H1 (cell line): ENCODE measurements around the gene TLR1. TPM values are rescaled to one million over a fixed set of nuclear protein-coding genes. Genes with fewer than 3 reads are reported as not detected.

Source experiments
- CTCF ChIA-PET: fragments of 300-600 bp; sonication (Branson Sonifier 250); formaldehyde crosslinking; loops from one replicate; lab custom pipeline; 2021; ENCODE audit not compliant: partially characterized antibody; lab: Charles Lee
- POLR2A ChIA-PET: fragments of 300-600 bp; sonication (Branson Sonifier 250); formaldehyde crosslinking; loops from one replicate; lab custom pipeline; 2021; ENCODE audit warnings: inconsistent platforms; ENCODE audit not compliant: partially characterized antibody; lab: Charles Lee
- DNase-seq, 2 experiments: peaks; one replicate each; pipeline versions ENCODE4 v3.0.0 to v3.0.0-alpha.2; 2010 to 2022; ENCODE audit warnings: low spot score in 2 of 2, low read depth in 1 of 2, mixed read lengths in 1 of 2
- FAIRE-seq: peaks from 2 replicates; lab custom pipeline; 2011; peaks lifted over from hg19 to GRCh38; lab: Jason Lieb, UNC
- H2AFZ ChIP-seq: 2 replicates; pipeline ENCODE4 v1.8.1; 2012; ENCODE audit warnings: low read length, inconsistent platforms
- H2AK5ac ChIP-seq: 2 replicates; pipeline ENCODE4 v1.6.1; 2013; ENCODE audit warnings: low read depth, low read length
- H2BK120ac ChIP-seq: replicated peaks from 2 replicates; pipeline ENCODE3; 2013; ENCODE audit warnings: low read depth, low read length, inconsistent platforms
- H2BK12ac ChIP-seq: 2 replicates; pipeline ENCODE4 v1.6.1; 2013; ENCODE audit warnings: low read depth, low read length
- H2BK15ac ChIP-seq: 2 replicates; pipeline ENCODE4 v1.6.1; 2013; ENCODE audit warnings: low read length
- H2BK20ac ChIP-seq: 2 replicates; pipeline ENCODE4 v1.6.1; 2013; ENCODE audit warnings: low read length
- H2BK5ac ChIP-seq: 2 replicates; pipeline ENCODE4 v1.6.1; 2013; ENCODE audit warnings: low read depth, low read length
- H3K14ac ChIP-seq: 2 replicates; pipeline ENCODE4 v1.6.1; 2013; ENCODE audit warnings: inconsistent platforms; ENCODE audit not compliant: insufficient read length
- H3K18ac ChIP-seq: 2 replicates; pipeline ENCODE4 v1.6.1; 2013; ENCODE audit warnings: low read length; ENCODE audit errors: extremely low read depth
- H3K23ac ChIP-seq: 2 replicates; pipeline ENCODE4 v1.6.1; 2013; ENCODE audit warnings: inconsistent platforms; ENCODE audit not compliant: insufficient read length
- H3K23me2 ChIP-seq: 2 replicates; pipeline ENCODE4 v1.6.1; 2013; ENCODE audit warnings: low read depth, low read length
- H3K27ac ChIP-seq: 2 replicates; pipeline ENCODE4 v1.6.1; 2011; ENCODE audit warnings: low read depth, low read length, inconsistent platforms
- H3K27me3 ChIP-seq, 4 experiments: replicated peaks in 1 of 4; 1 replicate in 1 of 4; 2 replicates in 3 of 4; pipeline versions ENCODE4 v1.6.1 to v1.8.1; 2011 to 2013; ENCODE audit warnings: low read length in 3 of 4, mild to moderate bottlenecking in 3 of 4, inconsistent platforms in 2 of 4, mixed read lengths in 2 of 4, moderate library complexity in 1 of 4; ENCODE audit not compliant: control insufficient read depth in 3 of 4, insufficient read depth in 3 of 4; ENCODE audit errors: extremely low read depth in 1 of 4
- H3K36me3 ChIP-seq, 4 experiments: 2 replicates each; pipeline versions ENCODE4 v1.6.1 to v1.8.1; 2011 to 2013; ENCODE audit warnings: mild to moderate bottlenecking in 4 of 4, low read length in 3 of 4, moderate library complexity in 2 of 4, control low read depth in 1 of 4, inconsistent platforms in 1 of 4; ENCODE audit not compliant: insufficient read depth in 4 of 4, control insufficient read depth in 2 of 4
- H3K4ac ChIP-seq: replicated peaks from 2 replicates; pipeline ENCODE3; 2013; ENCODE audit warnings: low read length, low read depth, mixed read lengths, inconsistent platforms; ENCODE audit not compliant: insufficient read length
- H3K4me1 ChIP-seq, 4 experiments: replicated peaks in 1 of 4; 1 replicate in 1 of 4; 2 replicates in 3 of 4; pipeline versions ENCODE4 v1.6.1 to v1.8.1; 2011 to 2013; ENCODE audit warnings: low read length in 3 of 4, inconsistent platforms in 2 of 4, mixed read lengths in 1 of 4; ENCODE audit not compliant: insufficient read depth in 4 of 4, control insufficient read depth in 3 of 4
- H3K4me2 ChIP-seq, 2 experiments: 2 replicates each; pipeline versions ENCODE4 v1.6.1 to v1.8.1; 2011 to 2013; ENCODE audit warnings: low read depth in 2 of 2, low read length in 2 of 2, control low read depth in 1 of 2, inconsistent platforms in 1 of 2, mild to moderate bottlenecking in 1 of 2; ENCODE audit not compliant: insufficient read depth in 1 of 2
- H3K4me3 ChIP-seq, 4 experiments: fragments of 200-600, 300-600 bp in 1 of 4; sonication (generic), shearing (Covaris generic), sonication (Bioruptor Twin) in 1 of 4; 2 replicates each; pipeline versions ENCODE4 v1.5.1 to v1.8.1; 2011 to 2016; ENCODE audit warnings: low read length in 4 of 4, low read depth in 3 of 4, control low read depth in 2 of 4, inconsistent platforms in 2 of 4, mild to moderate bottlenecking in 2 of 4, mixed read lengths in 1 of 4, moderate library complexity in 1 of 4; ENCODE audit not compliant: insufficient read depth in 2 of 4; ENCODE audit errors: extremely low read depth in 1 of 4
- H3K56ac ChIP-seq: replicated peaks from 2 replicates; pipeline ENCODE3; 2013; ENCODE audit warnings: low read depth, mild to moderate bottlenecking, mixed read lengths, low read length, inconsistent platforms; ENCODE audit not compliant: insufficient read length
- H3K79me1 ChIP-seq: 2 replicates; pipeline ENCODE4 v1.6.1; 2013; ENCODE audit warnings: low read depth, low read length, control low read depth
- H3K79me2 ChIP-seq, 2 experiments: 2 replicates each; pipeline versions ENCODE4 v1.6.1 to v1.8.1; 2012 to 2013; ENCODE audit warnings: low read length in 2 of 2, mild to moderate bottlenecking in 2 of 2, inconsistent platforms in 1 of 2; ENCODE audit not compliant: insufficient read depth in 2 of 2, control insufficient read depth in 1 of 2
- H3K9ac ChIP-seq, 4 experiments: replicated peaks in 1 of 4; 1 replicate in 1 of 4; 2 replicates in 3 of 4; pipeline versions ENCODE4 v1.6.1 to v1.8.1; 2011 to 2013; ENCODE audit warnings: low read depth in 3 of 4, low read length in 3 of 4, control low read depth in 2 of 4, mild to moderate bottlenecking in 2 of 4, moderate library complexity in 2 of 4, inconsistent platforms in 1 of 4; ENCODE audit errors: extremely low read depth in 1 of 4
- H3K9me3 ChIP-seq, 2 experiments: 2 replicates each; pipeline versions ENCODE4 v1.6.1 to v1.8.1; 2012 to 2013; ENCODE audit warnings: mild to moderate bottlenecking in 2 of 2, moderate library complexity in 2 of 2, control low read depth in 1 of 2, inconsistent platforms in 1 of 2, low read depth in 1 of 2, low read length in 1 of 2, mixed read lengths in 1 of 2; ENCODE audit not compliant: insufficient read depth in 2 of 2
- H4K20me1 ChIP-seq, 2 experiments: replicated peaks in 1 of 2; 2 replicates each; pipeline versions ENCODE3 to v1.8.1; 2011 to 2013; ENCODE audit warnings: inconsistent platforms in 2 of 2, low read length in 2 of 2, mild to moderate bottlenecking in 1 of 2; ENCODE audit not compliant: insufficient read depth in 2 of 2, control insufficient read depth in 1 of 2
- H4K5ac ChIP-seq: 2 replicates; pipeline ENCODE4 v1.6.1; 2013; ENCODE audit warnings: low read length, low read depth, mixed read lengths, inconsistent platforms; ENCODE audit not compliant: insufficient read length
- H4K8ac ChIP-seq: 2 replicates; pipeline ENCODE4 v1.8.0; 2013; ENCODE audit warnings: mild to moderate bottlenecking, moderate library complexity, low read length, inconsistent platforms; ENCODE audit not compliant: insufficient read depth; ENCODE audit errors: extremely low read depth
- H4K91ac ChIP-seq: replicated peaks from 2 replicates; pipeline ENCODE3; 2013; ENCODE audit warnings: low read length, mixed read lengths, inconsistent platforms; ENCODE audit not compliant: insufficient read length
- BRCA1 ChIP-seq: IDR thresholded peaks from 2 replicates; pipeline ENCODE4 v1.6.1; 2012; ENCODE audit warnings: low read depth, low read length, improper control_type of control experiment
- CEBPB ChIP-seq: IDR thresholded peaks from 2 replicates; pipeline ENCODE4 v1.6.1; 2012; ENCODE audit warnings: low read depth, low read length
- CHD1 ChIP-seq: IDR thresholded peaks from 2 replicates; pipeline ENCODE4 v1.6.1; 2012; ENCODE audit warnings: low read depth, low read length, improper control_type of control experiment
- CHD2 ChIP-seq: IDR thresholded peaks from 2 replicates; pipeline ENCODE4 v1.6.1; 2012; ENCODE audit warnings: low read length, improper control_type of control experiment
- CTBP2 ChIP-seq: IDR thresholded peaks from 2 replicates; pipeline ENCODE4 v1.7.0; 2011; ENCODE audit warnings: borderline replicate concordance, mild to moderate bottlenecking, moderate library complexity, mixed read lengths, low read length; ENCODE audit not compliant: insufficient read depth, insufficient read length
- GABPA ChIP-seq: IDR thresholded peaks from 2 replicates; pipeline ENCODE4 v1.6.1; 2011; ENCODE audit warnings: mild to moderate bottlenecking, low read length, moderate library complexity, borderline replicate concordance; ENCODE audit not compliant: insufficient read depth
- KDM5A ChIP-seq: fragments of 200-600 bp; IDR thresholded peaks from 2 replicates; pipeline ENCODE4 v1.7.1; 2012; ENCODE audit warnings: mild to moderate bottlenecking, low read length, inconsistent platforms, mixed read lengths
- NANOG ChIP-seq: IDR thresholded peaks from 2 replicates; pipeline ENCODE4 v1.6.1; 2011; ENCODE audit warnings: low read length, low read depth, mild to moderate bottlenecking, inconsistent platforms; ENCODE audit not compliant: insufficient read depth, poor library complexity, severe bottlenecking
- POLR2A ChIP-seq, 2 experiments: IDR thresholded peaks; 1 replicate in 1 of 2; 2 replicates in 1 of 2; pipeline ENCODE4 v1.6.1; 2011; ENCODE audit warnings: low read depth in 2 of 2, low read length in 2 of 2, mild to moderate bottlenecking in 2 of 2; ENCODE audit errors: control extremely low read depth in 1 of 2
- RAD21 ChIP-seq, 2 experiments: IDR thresholded peaks in 1 of 2; conservative IDR thresholded peaks in 1 of 2; 2 replicates each; pipeline ENCODE4 v1.6.1; 2011; ENCODE audit warnings: low read depth in 2 of 2, low read length in 2 of 2, improper control_type of control experiment in 1 of 2, inconsistent platforms in 1 of 2, mild to moderate bottlenecking in 1 of 2, moderate library complexity in 1 of 2
- SP1 ChIP-seq: IDR thresholded peaks from 2 replicates; pipeline ENCODE4 v1.6.1; 2011; ENCODE audit warnings: low read depth, low read length
- WGBS, 2 experiments: shearing (Covaris generic) in 1 of 2; methylation state at CpG; one replicate each; pipeline versions ENCODE4 v1.1.6 to v1.1.7; 2013 to 2015; ENCODE audit warnings: low lambda C conversion rate in 2 of 2, mixed read lengths in 2 of 2, inconsistent platforms in 1 of 2, low coverage in 1 of 2, missing lambda C conversion rate in 1 of 2; ENCODE audit not compliant: insufficient replicate concordance in 2 of 2, insufficient coverage in 1 of 2, insufficient read length in 1 of 2; ENCODE audit errors: extremely low coverage in 1 of 2, missing lambda C conversion rate in 1 of 2; 5-methylcytosine and 5-hydroxymethylcytosine counted together
- polyA plus RNA-seq, 7 experiments: library from polyadenylated mRNA; depleted of rRNA in 3 of 7; stranded (reverse) in 5 of 7; unstranded in 2 of 7; fragments of >200 nt in 5 of 7; fragments of 200-250 nt in 2 of 7; gene quantifications; 1 replicate in 5 of 7; 2 replicates in 1 of 7; 4 replicates in 1 of 7; pipeline versions ENCODE4 v1.2.1 to v1.2.3, GENCODE V29; 2011 to 2013; ENCODE audit warnings: missing spikeins in 2 of 7, mixed read lengths in 2 of 7
- total RNA-seq: library from RNA; stranded (reverse); fragmentation: NEBNext Ultra II Directional; extraction: Animal tissue kit (Norgen Biotek cat#: 25700); gene quantifications from 2 replicates; pipeline ENCODE4 v1.2.1, GENCODE V29; 2021
- TF ChIP-seq, protein P1 (sequence below): IDR thresholded peaks from 2 replicates; pipeline ENCODE4 v1.6.1; 2011; ENCODE audit warnings: low read length, improper control_type of control experiment

Gene TLR1
- total and polyA plus RNA-seq, 2 of the 8 experiments (the other 6 are each of a cell fraction or from before 2014, with no cell fraction given): not detected

DNA sequence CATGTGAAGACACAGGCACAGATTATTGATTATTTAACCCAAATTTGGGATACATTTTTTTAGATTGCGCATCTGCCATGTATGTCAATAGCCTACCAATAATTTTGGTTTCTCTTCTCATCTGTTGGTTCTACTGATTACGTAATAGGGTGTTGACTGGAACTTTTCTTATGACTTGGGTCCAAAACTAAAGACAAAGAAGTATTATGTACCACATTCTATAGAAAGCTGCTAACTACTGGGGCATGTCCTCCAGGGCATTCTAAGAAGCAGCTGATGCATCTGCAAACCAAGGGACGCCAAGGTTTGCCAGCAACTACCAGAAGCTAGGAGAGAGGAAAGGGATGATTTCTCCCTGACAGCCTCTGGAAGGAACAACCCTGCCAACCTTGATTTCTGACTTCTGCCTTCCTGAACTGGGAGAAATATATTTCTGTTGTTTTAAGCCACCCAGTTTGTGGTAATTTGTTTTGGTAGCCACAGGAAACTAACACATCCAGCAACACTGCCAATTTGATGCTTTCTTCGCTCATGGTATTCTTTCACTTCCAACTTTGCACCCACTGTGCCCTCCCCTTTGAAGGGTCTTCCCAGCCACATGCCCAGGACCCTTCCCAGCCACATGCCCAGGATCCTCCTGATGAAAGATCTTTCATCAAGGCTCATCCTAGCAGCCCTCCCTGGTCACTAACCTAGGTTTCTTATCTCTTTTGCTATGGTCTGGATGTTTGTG lies 15.9 kb upstream of the TLR1 start:
- POLR2A ChIA-PET: no interaction called here
- Histone ChIP-seq H2BK15ac (no peak overlapping the region), H4K8ac (no peak overlapping the region), H3K27me3 (no peaks in the 10 kb centered on the region), H3K56ac (no peak overlapping the region), H3K23ac (no peak overlapping the region), H4K20me1 (no peaks in the 10 kb centered on the region), H3K9ac (no peak overlapping the region), H2BK5ac (no peak overlapping the region), H3K79me1 (no peaks in the 10 kb centered on the region), H3K36me3 (no peaks in the 10 kb centered on the region), H2BK20ac (no peak overlapping the region), H2BK12ac (no peak overlapping the region), H2AFZ (no peak overlapping the region), H3K18ac (no peak overlapping the region), H4K91ac (no peak overlapping the region), H2AK5ac (no peak overlapping the region), H3K4ac (no peak overlapping the region), H3K9me3 (peaks cover 10 to 12% of the 10 kb centered on the region in 2 experiments; a peak in 3 of 4 replicates), H2BK120ac (no peak overlapping the region), H3K14ac (no peak overlapping the region), H3K4me2 (no peak overlapping the region), H4K5ac (no peak overlapping the region), H3K4me3 (no peak overlapping the region), H3K27ac (no peak overlapping the region), H3K79me2 (no peaks in the 10 kb centered on the region), H3K23me2 (no peaks in the 10 kb centered on the region), H3K4me1 (no peaks in the 10 kb centered on the region)
- no peak for DNase-seq
- no peak for FAIRE-seq
- 88% methylated on average over 4 of the region's 4 CpGs; no CpG with 5 or more reads in 1 of the 2 experiments for WGBS, 2 experiments
- CTCF ChIA-PET: interaction anchor here (2.2 kb wide), 1 partner anchor 37 kb away, joined by 8 read pairs; the partner anchor contains the start of gene TLR10
- TF ChIP-seq CHD1 (no peak), SP1 (no peak), POLR2A (IDR thresholded peaks at IDR 0.05; ENCODE audit: control extremely low read depth in 1 of 2, low read depth in 2 of 2, low read length in 2 of 2) (no peak), BRCA1 (no peak), CTBP2 (no peak), CHD2 (no peak), NANOG (no peak), GABPA (no peak), RAD21 (IDR thresholded peaks at IDR 0.05 in 1 of 2, conservative IDR thresholded peaks at IDR 0.05 in 1 of 2; ENCODE audit: low read depth in 2 of 2, low read length in 2 of 2) (no peak), KDM5A (no peak), CEBPB (no peak)
- TF ChIP-seq, protein P1, sequence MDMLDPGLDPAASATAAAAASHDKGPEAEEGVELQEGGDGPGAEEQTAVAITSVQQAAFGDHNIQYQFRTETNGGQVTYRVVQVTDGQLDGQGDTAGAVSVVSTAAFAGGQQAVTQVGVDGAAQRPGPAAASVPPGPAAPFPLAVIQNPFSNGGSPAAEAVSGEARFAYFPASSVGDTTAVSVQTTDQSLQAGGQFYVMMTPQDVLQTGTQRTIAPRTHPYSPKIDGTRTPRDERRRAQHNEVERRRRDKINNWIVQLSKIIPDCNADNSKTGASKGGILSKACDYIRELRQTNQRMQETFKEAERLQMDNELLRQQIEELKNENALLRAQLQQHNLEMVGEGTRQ: no peak
